ENCODE measurements around the gene PIK3R3. TPM values are rescaled to one million over a fixed set of nuclear protein-coding genes. Genes with fewer than 3 reads are reported as not detected.
"Not testable (repeated sequence)": the region's sequence is repeated elsewhere in the genome, so short reads cannot be mapped to it uniquely, and the experiment has no call there.

Gene PIK3R3
- polyA plus RNA-seq, 2 donors: 1.3 to 2.6 TPM

GRCh38 chr1:46094471-46095005 is 37.9 kb downstream of the PIK3R3 start:
- H3K36me3 ChIP-seq (ENCODE audit: control insufficient read depth in 2 of 2, insufficient read depth in 2 of 2, low read length in 1 of 2): no peaks in the 10 kb centered on the region
- H3K27ac ChIP-seq (ENCODE audit: low read depth in 2 of 2, low read length in 1 of 2): no peak overlapping the region
- no peaks in the 10 kb centered on the region for H3K4me1 ChIP-seq (ENCODE audit: control insufficient read depth in 2 of 2, insufficient read depth in 2 of 2, low read length in 1 of 2)
- 80 to 83% methylated on average over 4 of the region's 4 CpGs for WGBS, 2 donors
- H3K4me3 ChIP-seq (ENCODE audit: low read depth in 1 of 2, low read length in 2 of 2): no peak overlapping the region
- no peaks in the 10 kb centered on the region for H3K9me3 ChIP-seq (ENCODE audit: control insufficient read depth in 2 of 2, insufficient read depth in 1 of 2, low read depth in 1 of 2, low read length in 1 of 2)
- no peaks in the 10 kb centered on the region for H3K27me3 ChIP-seq (ENCODE audit: control insufficient read depth in 1 of 2, insufficient read depth in 2 of 2, low read length in 2 of 2)

- not testable (repeated sequence) for H3K4me1 ChIP-seq (ENCODE audit: control insufficient read depth in 2 of 2, insufficient read depth in 2 of 2, low read length in 1 of 2); H3K27ac ChIP-seq (ENCODE audit: low read depth in 2 of 2, low read length in 1 of 2); H3K27me3 ChIP-seq (ENCODE audit: control insufficient read depth in 1 of 2, insufficient read depth in 2 of 2, low read length in 2 of 2); H3K9me3 ChIP-seq (ENCODE audit: control insufficient read depth in 2 of 2, insufficient read depth in 1 of 2, low read depth in 1 of 2, low read length in 1 of 2); H3K4me3 ChIP-seq (ENCODE audit: low read depth in 1 of 2, low read length in 2 of 2); H3K36me3 ChIP-seq (ENCODE audit: control insufficient read depth in 2 of 2, insufficient read depth in 2 of 2, low read length in 1 of 2)
- WGBS, 2 donors: 94% methylated on average over 4 of the region's 4 CpGs
These were observed 38.6 kb downstream of the PIK3R3 start for GRCh38 chr1:46093832-46094231.

- H3K27me3 ChIP-seq (ENCODE audit: control insufficient read depth in 1 of 2, insufficient read depth in 2 of 2, low read length in 2 of 2): no peaks in the 10 kb centered on the region
- H3K9me3 ChIP-seq (ENCODE audit: control insufficient read depth in 2 of 2, insufficient read depth in 1 of 2, low read depth in 1 of 2, low read length in 1 of 2): no peaks in the 10 kb centered on the region
- WGBS, 2 donors: 93 to 98% methylated on average over 1 of the region's 1 CpG
- H3K36me3 ChIP-seq (ENCODE audit: control insufficient read depth in 2 of 2, insufficient read depth in 2 of 2, low read length in 1 of 2): no peaks in the 10 kb centered on the region
- no peak overlapping the region for H3K27ac ChIP-seq (ENCODE audit: low read depth in 2 of 2, low read length in 1 of 2)
- H3K4me3 ChIP-seq (ENCODE audit: low read depth in 1 of 2, low read length in 2 of 2): no peak overlapping the region
- no peaks in the 10 kb centered on the region for H3K4me1 ChIP-seq (ENCODE audit: control insufficient read depth in 2 of 2, insufficient read depth in 2 of 2, low read length in 1 of 2)
These were observed 44.5 kb downstream of the PIK3R3 start for GRCh38 chr1:46087891-46088290.

GRCh38 chr1:46086576-46086975 is 45.9 kb downstream of the PIK3R3 start:
- no peaks in the 10 kb centered on the region for H3K9me3 ChIP-seq (ENCODE audit: control insufficient read depth in 2 of 2, insufficient read depth in 1 of 2, low read depth in 1 of 2, low read length in 1 of 2)
- no peak overlapping the region for H3K27ac ChIP-seq (ENCODE audit: low read depth in 2 of 2, low read length in 1 of 2)
- WGBS, 2 donors: 92 to 96% methylated on average over 5 of the region's 5 CpGs
- H3K27me3 ChIP-seq (ENCODE audit: control insufficient read depth in 1 of 2, insufficient read depth in 2 of 2, low read length in 2 of 2): no peaks in the 10 kb centered on the region
- no peaks in the 10 kb centered on the region for H3K36me3 ChIP-seq (ENCODE audit: control insufficient read depth in 2 of 2, insufficient read depth in 2 of 2, low read length in 1 of 2)
- H3K4me3 ChIP-seq (ENCODE audit: low read depth in 1 of 2, low read length in 2 of 2): no peak overlapping the region
- H3K4me1 ChIP-seq (ENCODE audit: control insufficient read depth in 2 of 2, insufficient read depth in 2 of 2, low read length in 1 of 2): no peaks in the 10 kb centered on the region

- Histone ChIP-seq H3K27ac (ENCODE audit: low read depth in 2 of 2, low read length in 1 of 2) (no peak overlapping the region), H3K27me3 (ENCODE audit: control insufficient read depth in 1 of 2, insufficient read depth in 2 of 2, low read length in 2 of 2) (no peaks in the 10 kb centered on the region), H3K4me1 (ENCODE audit: control insufficient read depth in 2 of 2, insufficient read depth in 2 of 2, low read length in 1 of 2) (no peaks in the 10 kb centered on the region), H3K9me3 (ENCODE audit: control insufficient read depth in 2 of 2, insufficient read depth in 1 of 2, low read depth in 1 of 2, low read length in 1 of 2) (no peaks in the 10 kb centered on the region), H3K4me3 (ENCODE audit: low read depth in 1 of 2, low read length in 2 of 2) (no peak overlapping the region), H3K36me3 (ENCODE audit: control insufficient read depth in 2 of 2, insufficient read depth in 2 of 2, low read length in 1 of 2) (no peaks in the 10 kb centered on the region)
- 68 to 83% methylated on average over 1 of the region's 1 CpG for WGBS, 2 donors
These were observed 47.6 kb downstream of the PIK3R3 start for GRCh38 chr1:46084553-46085451.

- Histone ChIP-seq H3K4me1 (ENCODE audit: control insufficient read depth in 2 of 2, insufficient read depth in 2 of 2, low read length in 1 of 2) (no peaks in the 10 kb centered on the region), H3K27ac (ENCODE audit: low read depth in 2 of 2, low read length in 1 of 2) (no peak overlapping the region), H3K9me3 (ENCODE audit: control insufficient read depth in 2 of 2, insufficient read depth in 1 of 2, low read depth in 1 of 2, low read length in 1 of 2) (no peaks in the 10 kb centered on the region), H3K4me3 (ENCODE audit: low read depth in 1 of 2, low read length in 2 of 2) (no peak overlapping the region), H3K36me3 (ENCODE audit: control insufficient read depth in 2 of 2, insufficient read depth in 2 of 2, low read length in 1 of 2) (no peaks in the 10 kb centered on the region), H3K27me3 (ENCODE audit: control insufficient read depth in 1 of 2, insufficient read depth in 2 of 2, low read length in 2 of 2) (no peaks in the 10 kb centered on the region)
These were observed 48.9 kb downstream of the PIK3R3 start for GRCh38 chr1:46083579-46083978.

GRCh38 chr1:46081619-46082018 is 50.8 kb downstream of the PIK3R3 start:
- H3K27ac ChIP-seq (ENCODE audit: low read depth in 2 of 2, low read length in 1 of 2): no peak overlapping the region

GRCh38 chr1:46081206-46081605 is 51.2 kb downstream of the PIK3R3 start:
- no peaks in the 10 kb centered on the region for H3K4me1 ChIP-seq (ENCODE audit: control insufficient read depth in 2 of 2, insufficient read depth in 2 of 2, low read length in 1 of 2)
- H3K9me3 ChIP-seq (ENCODE audit: control insufficient read depth in 2 of 2, insufficient read depth in 1 of 2, low read depth in 1 of 2, low read length in 1 of 2): no peaks in the 10 kb centered on the region
- no peak overlapping the region for H3K27ac ChIP-seq (ENCODE audit: low read depth in 2 of 2, low read length in 1 of 2)
- no peaks in the 10 kb centered on the region for H3K27me3 ChIP-seq (ENCODE audit: control insufficient read depth in 1 of 2, insufficient read depth in 2 of 2, low read length in 2 of 2)
- 72 to 79% methylated on average over 7 of the region's 7 CpGs for WGBS, 2 donors
- no peak overlapping the region for H3K4me3 ChIP-seq (ENCODE audit: low read depth in 1 of 2, low read length in 2 of 2)
- H3K36me3 ChIP-seq (ENCODE audit: control insufficient read depth in 2 of 2, insufficient read depth in 2 of 2, low read length in 1 of 2): no peaks in the 10 kb centered on the region

More at GRCh38 chr1:46081619-46082018, 50.8 kb downstream of the PIK3R3 start:
- WGBS, 2 donors: 61 to 68% methylated on average over 1 of the region's 1 CpG
- no peak overlapping the region for H3K4me3 ChIP-seq (ENCODE audit: low read depth in 1 of 2, low read length in 2 of 2)
- no peaks in the 10 kb centered on the region for H3K4me1 ChIP-seq (ENCODE audit: control insufficient read depth in 2 of 2, insufficient read depth in 2 of 2, low read length in 1 of 2)
- no peaks in the 10 kb centered on the region for H3K9me3 ChIP-seq (ENCODE audit: control insufficient read depth in 2 of 2, insufficient read depth in 1 of 2, low read depth in 1 of 2, low read length in 1 of 2)
- H3K27me3 ChIP-seq (ENCODE audit: control insufficient read depth in 1 of 2, insufficient read depth in 2 of 2, low read length in 2 of 2): no peaks in the 10 kb centered on the region
- no peaks in the 10 kb centered on the region for H3K36me3 ChIP-seq (ENCODE audit: control insufficient read depth in 2 of 2, insufficient read depth in 2 of 2, low read length in 1 of 2)

GRCh38 chr1:46080257-46080656 is 52.2 kb downstream of the PIK3R3 start:
- 82 to 83% methylated on average over 3 of the region's 3 CpGs for WGBS, 2 donors
- Histone ChIP-seq H3K9me3 (ENCODE audit: control insufficient read depth in 2 of 2, insufficient read depth in 1 of 2, low read depth in 1 of 2, low read length in 1 of 2) (no peaks in the 10 kb centered on the region), H3K27me3 (ENCODE audit: control insufficient read depth in 1 of 2, insufficient read depth in 2 of 2, low read length in 2 of 2) (no peaks in the 10 kb centered on the region), H3K4me1 (ENCODE audit: control insufficient read depth in 2 of 2, insufficient read depth in 2 of 2, low read length in 1 of 2) (no peaks in the 10 kb centered on the region), H3K36me3 (ENCODE audit: control insufficient read depth in 2 of 2, insufficient read depth in 2 of 2, low read length in 1 of 2) (no peaks in the 10 kb centered on the region), H3K27ac (ENCODE audit: low read depth in 2 of 2, low read length in 1 of 2) (no peak overlapping the region), H3K4me3 (ENCODE audit: low read depth in 1 of 2, low read length in 2 of 2) (no peak overlapping the region)

- Histone ChIP-seq H3K9me3 (ENCODE audit: control insufficient read depth in 2 of 2, insufficient read depth in 1 of 2, low read depth in 1 of 2, low read length in 1 of 2) (no peaks in the 10 kb centered on the region), H3K4me1 (ENCODE audit: control insufficient read depth in 2 of 2, insufficient read depth in 2 of 2, low read length in 1 of 2) (no peaks in the 10 kb centered on the region), H3K4me3 (ENCODE audit: low read depth in 1 of 2, low read length in 2 of 2) (no peak overlapping the region), H3K36me3 (ENCODE audit: control insufficient read depth in 2 of 2, insufficient read depth in 2 of 2, low read length in 1 of 2) (no peaks in the 10 kb centered on the region), H3K27me3 (ENCODE audit: control insufficient read depth in 1 of 2, insufficient read depth in 2 of 2, low read length in 2 of 2) (no peaks in the 10 kb centered on the region), H3K27ac (ENCODE audit: low read depth in 2 of 2, low read length in 1 of 2) (no peak overlapping the region)
- WGBS, 2 donors: 61 to 70% methylated on average over 4 of the region's 4 CpGs
These were observed 54.8 kb downstream of the PIK3R3 start for GRCh38 chr1:46077644-46078043.

Data from esophagus (tissue), 2 donors.